ENCODE data around the gene NYNRIN. TPM values are rescaled to one million over a fixed set of nuclear protein-coding genes. Genes with fewer than 3 reads are reported as not detected.

The NYNRIN gene
- total and polyA plus RNA-seq, 12 donors: 3.6 to 9.0 (median 6.4) TPM

GRCh38 chr14:24434676-24435075 is 35.9 kb downstream of the NYNRIN start:
- H3K27me3 ChIP-seq: no peaks in the 10 kb centered on the region
- no peak for TF ChIP-seq CTCF (IDR thresholded peaks at IDR 0.05)
- ATAC-seq (no peak), DNase-seq (no peak)
- no peak overlapping the region for H3K4me3 ChIP-seq
- peaks cover 0 to 87% (median 60%) of the 10 kb centered on the region in 9 donors for H3K36me3 ChIP-seq
- H3K9me3 ChIP-seq: no peaks in the 10 kb centered on the region
- H3K4me1 ChIP-seq: peaks cover 15 to 75% (median 65%) of the 10 kb centered on the region in 9 donors
- intact Hi-C loops (cut with DNase I): loop anchor here in 8 of 10 donors (2.0 to 10.0 kb wide), 7 partner anchors 70 to 207 kb away; partner anchors contain the start of genes TINF2 (in 4 of the 8), GMPR2 (in 1 of the 8), NEDD8 (in 1 of the 8) and NFATC4 (in 1 of the 8)
- peak overlapping the region in 3 of 10 donors; percentile 12 to 82 (median 32) for H3K27ac ChIP-seq
- WGBS, 2 donors: 80 to 84% methylated on average over 3 of the region's 3 CpGs

GRCh38 chr14:24435192-24435810 is 36.5 kb downstream of the NYNRIN start:
- peaks cover 0 to 93% (median 66%) of the 10 kb centered on the region in 9 donors for H3K36me3 ChIP-seq
- WGBS, 2 donors: 85 to 86% methylated on average over 2 of the region's 2 CpGs
- no peaks in the 10 kb centered on the region for H3K27me3 ChIP-seq
- ATAC-seq (no peak), DNase-seq (no peak)
- intact Hi-C loops (cut with DNase I): loop anchor here in 8 of 10 donors (2.0 to 10.0 kb wide), 6 partner anchors 70 to 208 kb away; partner anchors contain the start of genes TINF2 (in 4 of the 8), GMPR2 (in 1 of the 8), NEDD8 (in 1 of the 8) and NFATC4 (in 1 of the 8)
- no peak overlapping the region for H3K4me3 ChIP-seq
- peak overlapping the region in 3 of 10 donors; percentile 74 to 82 (median 76) for H3K27ac ChIP-seq
- H3K9me3 ChIP-seq: no peaks in the 10 kb centered on the region
- peaks cover 19 to 81% (median 71%) of the 10 kb centered on the region in 9 donors for H3K4me1 ChIP-seq
- no peak for TF ChIP-seq CTCF (IDR thresholded peaks at IDR 0.05)

- TF ChIP-seq CTCF (IDR thresholded peaks at IDR 0.05): no peak
- Histone ChIP-seq H3K27me3 (no peaks in the 10 kb centered on the region), H3K36me3 (peaks cover 0 to 99% (median 70%) of the 10 kb centered on the region in 9 donors), H3K9me3 (no peaks in the 10 kb centered on the region), H3K4me1 (peaks cover 19 to 82% (median 72%) of the 10 kb centered on the region in 9 donors), H3K27ac (peak overlapping the region in 9 of 10 donors; percentile 48 to 82 (median 74)), H3K4me3 (no peak overlapping the region)
- 54 to 65% methylated on average over 6 of the region's 6 CpGs for WGBS, 2 donors
- intact Hi-C loops (cut with DNase I): loop anchor here in 8 of 10 donors (2.0 to 10.0 kb wide), 8 partner anchors 71 to 209 kb away; partner anchors contain the start of genes TINF2 (in 4 of the 8), ADCY4 (in 1 of the 8), GMPR2 (in 1 of the 8) and NEDD8 (in 1 of the 8)
- DNase-seq: no peak
- ATAC-seq: no peak
Measured at GRCh38 chr14:24435998-24436354, 37.2 kb downstream of the NYNRIN start.

GRCh38 chr14:24436355-24437019 is 37.7 kb downstream of the NYNRIN start:
- ATAC-seq (peak; percentile 36 to 77 (median 70)), DNase-seq (peak in 1 of 2 donors; percentile 64)
- TF ChIP-seq CTCF (IDR thresholded peaks at IDR 0.05): peak; percentile 57 to 83 (median 79)
- H3K4me3 ChIP-seq: peak overlapping the region in 1 of 10 donors; percentile 5
- no peaks in the 10 kb centered on the region for H3K27me3 ChIP-seq
- H3K36me3 ChIP-seq: peaks cover 0 to 98% (median 70%) of the 10 kb centered on the region in 9 donors
- no peaks in the 10 kb centered on the region for H3K9me3 ChIP-seq
- intact Hi-C loops (cut with DNase I): loop anchor here in 7 of 10 donors (2.0 to 10.0 kb wide), 8 partner anchors 72 to 209 kb away; partner anchors contain the start of genes TINF2 (in 4 of the 7), ADCY4 (in 1 of the 7), GMPR2 (in 1 of the 7) and NEDD8 (in 1 of the 7)
- peaks cover 14 to 82% (median 72%) of the 10 kb centered on the region in 9 donors for H3K4me1 ChIP-seq
- WGBS, 2 donors: 41 to 47% methylated on average over 5 of the region's 5 CpGs
- H3K27ac ChIP-seq: peak overlapping the region in 9 of 10 donors; percentile 54 to 82 (median 74)

Data from heart right ventricle (tissue), 16 donors.